HEK293 (cell line): ENCODE data around the gene LAMA5.

ENCODE experiments used
- CTCF ChIA-PET: fragments of 350-600 bp; formaldehyde crosslinking; extraction: SDS; loops from one replicate; lab custom pipeline; 2021; ENCODE audit warnings: antibody characterized with exemption; lab: Yijun Ruan, JAX
- POLR2A ChIA-PET: fragments of 300-600 bp; formaldehyde crosslinking; extraction: SDS; loops from one replicate; lab custom pipeline; 2020; ENCODE audit warnings: antibody characterized with exemption, inconsistent platforms; lab: Yijun Ruan, JAX
- H3K27ac ChIP-seq: fragments of 200-500 bp; sonication (Bioruptor generic); 2 replicates; pipeline ENCODE4 v1.5.1; 2014; ENCODE audit warnings: low read depth, low read length, control low read depth, inconsistent platforms; ENCODE audit errors: extremely low read depth
- H3K36me3 ChIP-seq, 2 experiments: fragments of 200-500 bp in 1 of 2; sonication (Bioruptor generic) in 1 of 2; 1 replicate in 1 of 2; 2 replicates in 1 of 2; pipeline ENCODE4 v1.5.1; 2014 to 2017; ENCODE audit warnings: inconsistent platforms in 2 of 2, low read length in 2 of 2; ENCODE audit not compliant: control insufficient read depth in 2 of 2, insufficient read depth in 1 of 2
- H3K4me1 ChIP-seq: fragments of 200-500 bp; sonication (Bioruptor generic); 2 replicates; pipeline ENCODE4 v1.5.1; 2014; ENCODE audit warnings: mild to moderate bottlenecking, low read length, inconsistent platforms; ENCODE audit not compliant: control insufficient read depth, insufficient read depth
- H3K4me3 ChIP-seq: 2 replicates; pipeline ENCODE4 v1.5.1; 2011; ENCODE audit warnings: low read depth, mild to moderate bottlenecking, control low read depth, low read length, moderate library complexity
- H3K9me3 ChIP-seq: fragments of 200-500 bp; sonication (Bioruptor generic); 2 replicates; pipeline ENCODE4 v1.5.1; 2014; ENCODE audit warnings: low read depth, low read length, inconsistent platforms; ENCODE audit not compliant: control insufficient read depth, insufficient read depth
- GLIS1 ChIP-seq: fragments of 450-650 bp; formaldehyde crosslinking; IDR thresholded peaks from 2 replicates; pipeline ENCODE4 v1.5.1; 2016; ENCODE audit warnings: missing biosample characterization, missing genetic modification characterization
- GLIS2 ChIP-seq: fragments of 450-650 bp; formaldehyde crosslinking; IDR thresholded peaks from 2 replicates; pipeline ENCODE4 v1.5.1; 2016; ENCODE audit warnings: missing biosample characterization, missing genetic modification characterization
- HOXA7 ChIP-seq: sonication (generic); formaldehyde crosslinking; IDR thresholded peaks from 2 replicates; pipeline ENCODE4 v1.8.1; 2022; ENCODE audit warnings: missing genetic modification reagents, borderline replicate concordance
- PBX3 ChIP-seq: sonication (generic); formaldehyde crosslinking; IDR thresholded peaks from 2 replicates; pipeline ENCODE4 v1.8.1; 2022; ENCODE audit warnings: mild to moderate bottlenecking, moderate library complexity, missing genetic modification reagents
- PRDM1 ChIP-seq: fragments of 450-650 bp; formaldehyde crosslinking; IDR thresholded peaks from 2 replicates; pipeline ENCODE4; 2016; ENCODE audit warnings: missing biosample characterization, missing genetic modification characterization
- PRDM2 ChIP-seq: fragments of 450-650 bp; formaldehyde crosslinking; IDR thresholded peaks from 2 replicates; pipeline ENCODE4 v1.5.1; 2016; ENCODE audit warnings: missing biosample characterization, missing genetic modification characterization, borderline replicate concordance
- PRDM6 ChIP-seq: fragments of 450-650 bp; formaldehyde crosslinking; IDR thresholded peaks from 2 replicates; pipeline ENCODE4 v1.5.1; 2017; ENCODE audit warnings: missing biosample characterization, missing genetic modification characterization
- REST ChIP-seq: fragments of 450-650 bp; formaldehyde crosslinking; IDR thresholded peaks from 2 replicates; pipeline ENCODE4 v1.5.1; 2016; ENCODE audit warnings: missing biosample characterization, missing genetic modification characterization
- SP2 ChIP-seq: fragments of 450-650 bp; formaldehyde crosslinking; IDR thresholded peaks from 2 replicates; pipeline ENCODE4 v1.5.1; 2016; ENCODE audit warnings: missing biosample characterization, missing genetic modification characterization
- WT1 ChIP-seq: fragments of 450-650 bp; formaldehyde crosslinking; IDR thresholded peaks from 2 replicates; pipeline ENCODE4 v1.5.1; 2016; ENCODE audit warnings: missing biosample characterization, missing genetic modification characterization
- ZBTB8A ChIP-seq: fragments of 450-650 bp; formaldehyde crosslinking; IDR thresholded peaks from 2 replicates; pipeline ENCODE4 v1.5.1; 2016; ENCODE audit warnings: missing biosample characterization, missing genetic modification characterization
- ZFP3 ChIP-seq: fragments of 450-650 bp; formaldehyde crosslinking; IDR thresholded peaks from 2 replicates; pipeline ENCODE4 v1.5.1; 2016; ENCODE audit warnings: low read depth, missing biosample characterization, missing genetic modification characterization
- ZIC2 ChIP-seq: fragments of 450-650 bp; formaldehyde crosslinking; IDR thresholded peaks from 2 replicates; pipeline ENCODE4 v1.5.1; 2016; ENCODE audit warnings: missing biosample characterization, missing genetic modification characterization
- ZNF239 ChIP-seq: fragments of 450-650 bp; formaldehyde crosslinking; IDR thresholded peaks from 2 replicates; pipeline ENCODE4 v1.5.1; 2016; ENCODE audit warnings: missing biosample characterization, missing genetic modification characterization
- ZNF350 ChIP-seq: fragments of 450-650 bp; formaldehyde crosslinking; IDR thresholded peaks from 2 replicates; pipeline ENCODE4 v1.5.0; 2017; ENCODE audit warnings: missing biosample characterization, mild to moderate bottlenecking, missing genetic modification characterization
- ZNF423 ChIP-seq: fragments of 450-650 bp; formaldehyde crosslinking; IDR thresholded peaks from 2 replicates; pipeline ENCODE4 v1.5.1; 2016; ENCODE audit warnings: missing biosample characterization, missing genetic modification characterization
- ZNF473 ChIP-seq: fragments of 450-650 bp; formaldehyde crosslinking; IDR thresholded peaks from 2 replicates; pipeline ENCODE4 v1.5.1; 2017; ENCODE audit warnings: missing biosample characterization, missing genetic modification characterization
- ZNF580 ChIP-seq: fragments of 450-650 bp; formaldehyde crosslinking; IDR thresholded peaks from 2 replicates; pipeline ENCODE4 v1.5.1; 2016; ENCODE audit warnings: missing biosample characterization, missing genetic modification characterization
- ZNF660 ChIP-seq: fragments of 450-650 bp; IDR thresholded peaks from 2 replicates; pipeline ENCODE4 v1.5.1; 2018; ENCODE audit warnings: missing biosample characterization, mild to moderate bottlenecking, missing genetic modification characterization
- ZNF76 ChIP-seq: fragments of 450-650 bp; formaldehyde crosslinking; IDR thresholded peaks from 2 replicates; pipeline ENCODE4; 2016; ENCODE audit warnings: low read depth, missing biosample characterization, missing genetic modification characterization, borderline replicate concordance
- ZSCAN5A ChIP-seq: fragments of 450-650 bp; formaldehyde crosslinking; IDR thresholded peaks from 2 replicates; pipeline ENCODE4 v1.5.1; 2016; ENCODE audit warnings: missing biosample characterization, missing genetic modification characterization

The LAMA5 gene

GRCh38 chr20:62408640-62409039 is 41.5 kb upstream of the LAMA5 start:
- no peak for TF ChIP-seq ZNF660 (tag by site-specific recombination)
- no peak for TF ChIP-seq PRDM6 (tag by site-specific recombination)
- no peak for TF ChIP-seq PRDM2 (tag by site-specific recombination)
- no peak for TF ChIP-seq PBX3 (CRISPR knock-in tag)
- 0 out of 2 replicates have a peak, but pooled peaks have one; percentile 20 for TF ChIP-seq GLIS2 (tag by site-specific recombination)
- TF ChIP-seq ZNF580: no peak
- TF ChIP-seq SP2 (tag by site-specific recombination): 0 out of 2 replicates have a peak, but pooled peaks have one; percentile 10
- no peak for TF ChIP-seq REST (tag by site-specific recombination)
- 0 out of 2 replicates have a peak, but pooled peaks have one; percentile 12 for TF ChIP-seq ZIC2 (tag by site-specific recombination)
- TF ChIP-seq PRDM1 (tag by site-specific recombination): no peak
- TF ChIP-seq ZNF350 (tag by site-specific recombination): no peak
- H3K36me3 ChIP-seq: peaks cover 0 to 16% of the 10 kb centered on the region in 2 experiments; a peak in 1 of 3 replicates
- no peaks in the 10 kb centered on the region for H3K9me3 ChIP-seq
- CTCF ChIA-PET: interaction anchor here (0.9 to 3.1 kb wide), 3 partner anchors 10 to 108 kb away, joined by 3 to 18 read pairs (median 9); no protein-coding TSS in a partner anchor
- peaks cover 6% of the 10 kb centered on the region; the same call in 1 of the 2 replicates for H3K4me1 ChIP-seq
- no peak overlapping the region for H3K27ac ChIP-seq
- POLR2A ChIA-PET: no interaction called here
- H3K4me3 ChIP-seq: no peak overlapping the region

- ChIA-PET POLR2A (no interaction called here), CTCF (interaction anchor here (0.7 to 3.1 kb wide), 2 partner anchors 92 to 384 kb away, joined by 3 to 18 read pairs; no protein-coding TSS in a partner anchor)
- H3K36me3 ChIP-seq: peaks cover 0 to 21% of the 10 kb centered on the region in 2 experiments; a peak in 1 of 3 replicates
- no peak overlapping the region for H3K27ac ChIP-seq
- H3K4me3 ChIP-seq: no peak overlapping the region
- peaks cover 6% of the 10 kb centered on the region; the same call in 1 of the 2 replicates for H3K4me1 ChIP-seq
- H3K9me3 ChIP-seq: no peaks in the 10 kb centered on the region
- no peak for TF ChIP-seq ZSCAN5A
- no peak for TF ChIP-seq ZNF239 (tag by site-specific recombination)
- TF ChIP-seq WT1 (tag by site-specific recombination): no peak
- TF ChIP-seq HOXA7: no peak
- no peak for TF ChIP-seq ZNF423 (tag by site-specific recombination)
- TF ChIP-seq ZBTB8A: no peak
- no peak for TF ChIP-seq GLIS1
- TF ChIP-seq ZNF76: no peak
- no peak for TF ChIP-seq ZFP3 (tag by site-specific recombination)
- TF ChIP-seq ZNF473: no peak
Measured at GRCh38 chr20:62408055-62408454, 40.9 kb upstream of the LAMA5 start.
